Peyer's patch (tissue), 4 donors: ENCODE data around the gene VMP1.

Experiments
- POLR2A ChIP-seq, 2 donors: fragments of 450-650 bp; IDR thresholded peaks; one replicate each; pipeline ENCODE4 v1.5.1; 2017; ENCODE audit warnings: antibody characterized with exemption in 2 of 2, mild to moderate bottlenecking in 2 of 2, moderate library complexity in 2 of 2
- TF ChIP-seq, protein P1 (sequence below), 6 experiments: fragments of 450-650 bp in 4 of 6; fragments of 200-600 bp in 2 of 6; sonication (generic) in 1 of 6; IDR thresholded peaks; one replicate each; pipeline ENCODE4 v1.5.1; 2017 to 2019; ENCODE audit warnings: antibody characterized with exemption in 6 of 6, mild to moderate bottlenecking in 3 of 6, moderate library complexity in 1 of 6

DNA sequence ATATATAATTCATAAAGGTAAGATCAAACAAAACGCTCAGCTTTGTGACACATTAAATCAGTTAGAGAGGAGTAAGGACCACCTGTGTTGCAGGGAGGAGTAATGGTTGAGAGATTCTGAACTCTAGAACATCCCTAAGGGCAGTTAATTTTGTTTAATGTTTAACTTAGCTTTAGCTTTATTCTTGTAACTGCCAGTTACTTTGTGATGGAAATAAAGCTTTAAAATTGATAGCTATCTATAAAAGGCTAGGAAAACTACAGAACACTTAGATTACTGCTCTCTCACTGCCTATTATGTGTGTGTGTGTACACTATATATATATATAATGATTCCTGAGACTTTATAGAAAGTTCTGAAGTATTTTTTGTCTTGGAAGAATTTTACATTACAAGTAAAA is 38.0 kb upstream of the VMP1 start:
- TF ChIP-seq, protein P1, sequence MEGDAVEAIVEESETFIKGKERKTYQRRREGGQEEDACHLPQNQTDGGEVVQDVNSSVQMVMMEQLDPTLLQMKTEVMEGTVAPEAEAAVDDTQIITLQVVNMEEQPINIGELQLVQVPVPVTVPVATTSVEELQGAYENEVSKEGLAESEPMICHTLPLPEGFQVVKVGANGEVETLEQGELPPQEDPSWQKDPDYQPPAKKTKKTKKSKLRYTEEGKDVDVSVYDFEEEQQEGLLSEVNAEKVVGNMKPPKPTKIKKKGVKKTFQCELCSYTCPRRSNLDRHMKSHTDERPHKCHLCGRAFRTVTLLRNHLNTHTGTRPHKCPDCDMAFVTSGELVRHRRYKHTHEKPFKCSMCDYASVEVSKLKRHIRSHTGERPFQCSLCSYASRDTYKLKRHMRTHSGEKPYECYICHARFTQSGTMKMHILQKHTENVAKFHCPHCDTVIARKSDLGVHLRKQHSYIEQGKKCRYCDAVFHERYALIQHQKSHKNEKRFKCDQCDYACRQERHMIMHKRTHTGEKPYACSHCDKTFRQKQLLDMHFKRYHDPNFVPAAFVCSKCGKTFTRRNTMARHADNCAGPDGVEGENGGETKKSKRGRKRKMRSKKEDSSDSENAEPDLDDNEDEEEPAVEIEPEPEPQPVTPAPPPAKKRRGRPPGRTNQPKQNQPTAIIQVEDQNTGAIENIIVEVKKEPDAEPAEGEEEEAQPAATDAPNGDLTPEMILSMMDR (IDR thresholded peaks at IDR 0.05), result no peak
- TF ChIP-seq POLR2A (IDR thresholded peaks at IDR 0.05), result no peak
